Activated CD8-positive, alpha-beta memory T cell treated with anti-CD3 and anti-CD28 coated beads for 24 hours (primary cell): Measurements from ENCODE around the gene HEBP1.

ENCODE experiments used
- DNase-seq: peaks from one replicate; pipeline ENCODE4 v3.0.0-alpha.2; 2020

Gene HEBP1

DNA sequence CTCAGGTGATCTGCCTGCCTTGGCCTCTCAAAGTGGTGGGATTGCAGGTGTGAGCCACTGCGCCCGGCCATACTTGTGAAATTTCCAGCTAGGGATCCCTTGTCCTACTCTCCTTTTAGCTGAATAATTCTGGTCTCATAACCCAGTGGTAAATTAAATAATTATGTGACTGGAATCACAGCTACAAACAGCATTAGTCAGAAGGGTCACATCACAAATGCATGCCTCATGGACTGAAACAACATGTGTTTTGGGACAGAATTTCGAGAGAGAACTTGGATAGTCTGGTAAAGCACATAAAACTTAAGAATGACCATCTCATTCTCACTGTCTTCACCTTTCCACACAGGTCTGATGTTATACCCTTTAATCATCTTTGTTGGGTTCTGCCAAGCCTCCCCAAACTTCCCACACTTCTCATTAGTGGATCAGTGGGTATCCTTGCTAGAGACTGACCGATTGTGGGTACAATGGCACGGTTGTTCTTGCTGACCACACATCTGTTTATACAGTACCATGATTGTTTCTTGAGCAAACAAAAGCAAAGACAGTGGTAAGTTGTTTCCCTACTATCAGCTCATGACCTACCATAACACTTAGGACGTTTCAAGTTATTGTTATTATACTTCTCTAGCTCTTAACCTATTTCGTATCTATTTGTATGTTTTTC lies 53.2 kb downstream of the HEBP1 start:
- DNase-seq: no peak

DNA sequence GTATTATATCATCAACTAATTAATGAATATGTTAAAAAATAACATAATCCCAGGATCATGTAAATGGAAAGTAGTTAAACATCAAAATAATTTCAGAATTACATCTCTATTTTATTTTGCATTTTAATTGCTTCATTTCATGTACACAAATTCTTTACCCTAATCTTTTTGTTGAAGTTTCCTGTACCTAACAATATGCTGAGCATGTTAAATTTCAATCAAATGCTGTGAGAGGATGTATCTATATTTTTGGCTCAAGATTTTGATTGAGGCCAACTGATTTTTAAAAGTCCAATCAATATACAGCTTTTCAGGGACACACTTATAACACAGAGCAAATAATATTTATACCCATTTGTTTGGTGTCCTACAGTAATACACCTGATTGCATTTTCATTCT lies 54.5 kb downstream of the HEBP1 start:
- DNase-seq: no peak

GRCh38 chr12:12943586-12944260 lies 56.3 kb downstream of the HEBP1 start:
- DNase-seq: no peak

GRCh38 chr12:12941450-12942350 lies 58.4 kb downstream of the HEBP1 start:
- peak; percentile 24 for DNase-seq

DNA sequence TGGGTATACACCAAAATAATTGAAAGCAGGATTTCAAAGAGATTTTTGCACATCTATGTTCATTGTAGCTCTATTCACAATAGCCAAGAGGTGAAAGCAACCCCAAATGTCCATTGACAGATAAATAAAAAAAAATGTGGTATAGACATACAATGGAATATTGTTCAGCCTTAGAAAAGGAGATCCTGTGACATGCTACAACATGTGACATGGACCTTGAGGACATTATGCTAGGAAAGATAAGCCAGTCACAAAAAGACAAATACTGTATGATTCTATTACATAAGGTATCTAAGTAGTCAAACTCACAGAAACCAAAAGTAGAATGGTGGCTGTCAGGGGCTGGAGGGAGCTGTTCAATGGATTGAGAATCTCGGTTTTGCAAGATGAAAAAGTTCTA lies 60.2 kb downstream of the HEBP1 start:
- DNase-seq: no peak

DNA sequence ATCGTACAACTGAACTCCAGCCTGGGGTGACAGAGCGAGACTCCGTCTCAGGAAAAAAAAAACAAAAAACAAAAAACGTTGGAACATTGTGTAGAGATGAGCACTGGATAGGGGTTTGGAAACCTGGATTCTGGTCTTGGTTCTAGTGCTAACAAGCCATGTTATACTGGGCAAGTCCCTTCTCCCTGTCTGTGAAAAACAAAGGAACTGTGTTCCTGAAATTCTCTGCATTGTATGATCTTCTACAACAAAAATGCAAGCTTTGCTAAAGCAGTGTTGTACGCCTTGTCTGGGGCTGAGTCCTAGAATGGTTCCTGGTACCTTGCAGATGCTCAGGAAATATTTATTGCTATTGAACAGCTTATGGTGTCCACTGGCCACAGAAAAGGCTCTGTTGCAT lies 61.5 kb downstream of the HEBP1 start:
- DNase-seq: no peak

GRCh38 chr12:12936983-12937491 lies 63.0 kb downstream of the HEBP1 start:
- DNase-seq: no peak

GRCh38 chr12:12934556-12934955 lies 65.5 kb downstream of the HEBP1 start:
- no peak for DNase-seq

- peak; percentile 24 for DNase-seq
Observed at GRCh38 chr12:12933742-12934141, 66.3 kb downstream of the HEBP1 start.

- no peak for DNase-seq
Observed at GRCh38 chr12:12930633-12931219, 69.3 kb downstream of the HEBP1 start.

- DNase-seq: no peak
Observed at GRCh38 chr12:12929696-12930095, 70.4 kb downstream of the HEBP1 start.

- no peak for DNase-seq
Observed at GRCh38 chr12:12927211-12928079, 72.6 kb downstream of the HEBP1 start.

- no peak for DNase-seq
Observed at GRCh38 chr12:12926571-12927071, 73.4 kb downstream of the HEBP1 start.

- no peak for DNase-seq
Observed at GRCh38 chr12:12925388-12925787, 74.7 kb downstream of the HEBP1 start.
